SK-N-SH (cell line): ENCODE data around the gene RASSF3. TPM values are rescaled to one million over a fixed set of nuclear protein-coding genes. Genes with fewer than 3 reads are reported as not detected.

Source experiments
- CTCF ChIA-PET: fragments of 300-600, 350-600 bp; formaldehyde crosslinking; extraction: SDS; loops from one replicate; lab custom pipeline; 2021; lab: Yijun Ruan, JAX
- POLR2A ChIA-PET: fragments of 350-600 bp; sonication (Branson Sonifier 250); formaldehyde crosslinking; extraction: SDS; loops from one replicate; lab custom pipeline; 2020; ENCODE audit warnings: antibody characterized with exemption, inconsistent platforms; lab: Yijun Ruan, JAX
- DNase-seq: peaks from one replicate; pipeline ENCODE4 v3.0.0; 2012
- H2AFZ ChIP-seq: fragments of 200-600 bp; sonication (generic); 2 replicates; pipeline ENCODE4 v1.8.1; 2016; ENCODE audit warnings: antibody characterized with exemption, mild to moderate bottlenecking, low read depth
- H3F3A ChIP-seq: fragments of 200-600 bp; sonication (generic); replicated peaks from 2 replicates; pipeline ENCODE3; 2016; ENCODE audit warnings: antibody characterized with exemption, mild to moderate bottlenecking; ENCODE audit not compliant: insufficient read depth
- H3K27ac ChIP-seq, 2 experiments: fragments of 200-500 bp in 1 of 2; fragments of 200-600 bp in 1 of 2; sonication (Bioruptor generic) in 1 of 2; sonication (generic), shearing (Covaris generic) in 1 of 2; 2 replicates each; pipeline versions ENCODE4 v1.5.1 to v1.6.1; 2014 to 2016; ENCODE audit warnings: low read depth in 2 of 2, inconsistent platforms in 1 of 2, low read length in 1 of 2, mild to moderate bottlenecking in 1 of 2, mixed read lengths in 1 of 2
- H3K27me3 ChIP-seq: fragments of 200-600 bp; sonication (generic), shearing (Covaris generic); 2 replicates; pipeline ENCODE4 v1.6.1; 2016; ENCODE audit warnings: mixed run types; ENCODE audit not compliant: insufficient read depth
- H3K36me3 ChIP-seq, 2 experiments: fragments of 200-500 bp in 1 of 2; fragments of 200-600 bp in 1 of 2; sonication (Bioruptor generic) in 1 of 2; sonication (generic) in 1 of 2; replicated peaks in 1 of 2; 2 replicates each; pipeline versions ENCODE3 to v1.5.1; 2014 to 2016; ENCODE audit warnings: low read length in 1 of 2, mild to moderate bottlenecking in 1 of 2; ENCODE audit not compliant: insufficient read depth in 2 of 2, control insufficient read depth in 1 of 2
- H3K4me1 ChIP-seq, 2 experiments: fragments of 200-500 bp in 1 of 2; fragments of 200-600 bp in 1 of 2; sonication (Bioruptor generic) in 1 of 2; sonication (generic), shearing (Covaris generic) in 1 of 2; 2 replicates each; pipeline versions ENCODE4 v1.5.1 to v1.6.1; 2014 to 2016; ENCODE audit warnings: low read depth in 1 of 2, low read length in 1 of 2, mixed run types in 1 of 2; ENCODE audit not compliant: insufficient read depth in 2 of 2, control insufficient read depth in 1 of 2
- H3K4me2 ChIP-seq: fragments of 200-600 bp; sonication (generic), shearing (Covaris generic); 2 replicates; pipeline ENCODE4 v1.6.1; 2017; ENCODE audit warnings: mixed run types
- H3K4me3 ChIP-seq, 2 experiments: fragments of 200-500 bp in 1 of 2; fragments of 200-600 bp in 1 of 2; sonication (Bioruptor generic) in 1 of 2; sonication (generic), shearing (Covaris generic) in 1 of 2; 2 replicates each; pipeline versions ENCODE4 v1.5.1 to v1.8.1; 2014 to 2016; ENCODE audit warnings: low read depth in 2 of 2, inconsistent platforms in 1 of 2, low read length in 1 of 2, mild to moderate bottlenecking in 1 of 2, mixed read lengths in 1 of 2, moderate library complexity in 1 of 2
- H3K79me2 ChIP-seq: fragments of 200-600 bp; sonication (generic); 2 replicates; pipeline ENCODE4 v1.8.1; 2017; ENCODE audit warnings: mild to moderate bottlenecking; ENCODE audit not compliant: insufficient read depth
- H3K9ac ChIP-seq: fragments of 200-600 bp; sonication (generic); 2 replicates; pipeline ENCODE4 v1.6.1; 2017; ENCODE audit warnings: mixed run types
- H3K9me2 ChIP-seq: fragments of 200-600 bp; sonication (generic); 2 replicates; pipeline ENCODE4 v1.6.1; 2017; ENCODE audit warnings: mixed run types
- H3K9me3 ChIP-seq: fragments of 200-600 bp; sonication (generic); 2 replicates; pipeline ENCODE4 v1.6.1; 2017; ENCODE audit warnings: mixed run types, mild to moderate bottlenecking, moderate library complexity
- H4K20me1 ChIP-seq: fragments of 200-600 bp; sonication (generic); 2 replicates; pipeline ENCODE4 v1.6.1; 2017; ENCODE audit warnings: mild to moderate bottlenecking, mixed run types; ENCODE audit not compliant: insufficient read depth
- CTCF ChIP-seq: fragments of 200-600 bp; sonication (generic); IDR thresholded peaks from 2 replicates; pipeline ENCODE4 v1.6.1; 2017; ENCODE audit warnings: antibody characterized with exemption, mild to moderate bottlenecking, moderate library complexity
- ELF1 ChIP-seq: IDR thresholded peaks from 2 replicates; pipeline ENCODE4 v1.4.0; 2012
- FOXM1 ChIP-seq: IDR thresholded peaks from 2 replicates; pipeline ENCODE4 v1.4.0; 2012; ENCODE audit warnings: low read depth, mild to moderate bottlenecking
- JUND ChIP-seq: IDR thresholded peaks from 2 replicates; pipeline ENCODE4 v1.4.0; 2012
- MEF2A ChIP-seq: IDR thresholded peaks from 2 replicates; pipeline ENCODE4 v1.4.0; 2012; ENCODE audit warnings: low read depth, borderline replicate concordance
- NFIC ChIP-seq: IDR thresholded peaks from 2 replicates; pipeline ENCODE4 v1.4.0; 2012; ENCODE audit warnings: borderline replicate concordance
- NRF1 ChIP-seq: IDR thresholded peaks from 2 replicates; pipeline ENCODE4 v1.6.1; 2012; ENCODE audit warnings: low read depth, mild to moderate bottlenecking, low read length
- RAD21 ChIP-seq: IDR thresholded peaks from 2 replicates; pipeline ENCODE4 v1.6.1; 2012; ENCODE audit warnings: mild to moderate bottlenecking, low read length
- REST ChIP-seq: IDR thresholded peaks from 2 replicates; pipeline ENCODE4 v1.6.1; 2012; ENCODE audit warnings: mild to moderate bottlenecking, low read depth, low read length, moderate library complexity
- RFX5 ChIP-seq: IDR thresholded peaks from 2 replicates; pipeline ENCODE4 v1.6.1; 2012; ENCODE audit warnings: mild to moderate bottlenecking, improper control_type of control experiment, low read length
- RXRA ChIP-seq: IDR thresholded peaks from 2 replicates; pipeline ENCODE4 v1.4.0; 2012; ENCODE audit warnings: low read depth, mild to moderate bottlenecking, borderline replicate concordance
- SMC3 ChIP-seq: IDR thresholded peaks from 2 replicates; pipeline ENCODE4 v1.6.1; 2012; ENCODE audit warnings: low read depth, low read length, improper control_type of control experiment
- TCF12 ChIP-seq: IDR thresholded peaks from 2 replicates; pipeline ENCODE4 v1.4.0; 2012
- TEAD4 ChIP-seq: IDR thresholded peaks from 2 replicates; pipeline ENCODE4 v1.4.0; 2012; ENCODE audit warnings: mild to moderate bottlenecking, borderline replicate concordance; ENCODE audit not compliant: insufficient read depth
- YY1 ChIP-seq: IDR thresholded peaks from 2 replicates; pipeline ENCODE4 v1.4.0; 2012; ENCODE audit warnings: low read depth, mild to moderate bottlenecking
- WGBS: methylation state at CpG from one replicate; pipeline ENCODE4 v1.1.6; 2017; ENCODE audit warnings: low lambda C conversion rate; 5-methylcytosine and 5-hydroxymethylcytosine counted together
- polyA plus RNA-seq, 3 experiments: library from polyadenylated mRNA; depleted of rRNA; stranded (reverse); fragments of >200 nt; gene quantifications; 2 replicates each; pipeline ENCODE4 v1.2.3, GENCODE V29; 2012

The RASSF3 gene
- polyA plus RNA-seq, 1 of the 3 experiments (the other 2 are of a cell fraction): 11.1 TPM

DNA sequence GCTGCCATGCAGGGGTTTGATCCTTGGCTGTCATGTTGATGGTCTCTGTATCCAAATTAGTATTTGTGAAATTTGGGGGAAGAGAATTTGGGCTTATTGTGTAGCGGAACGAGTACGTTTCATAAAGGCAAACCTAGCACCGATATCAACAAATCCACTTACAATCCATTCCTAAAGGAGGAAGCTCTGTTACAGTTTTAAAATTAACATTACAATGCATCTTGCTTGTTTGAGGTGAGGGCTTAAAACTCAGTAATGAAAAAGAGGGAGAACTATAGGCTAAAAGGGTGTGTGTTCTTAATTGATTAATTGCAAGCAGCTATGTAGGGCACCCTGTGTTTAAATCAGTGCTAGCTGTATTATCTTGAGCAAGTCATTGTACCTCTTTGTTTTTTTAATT lies 13.7 kb downstream of the RASSF3 start:
- H3K27me3 ChIP-seq: no peaks in the 10 kb centered on the region
- no peak for DNase-seq
- no peaks in the 10 kb centered on the region for H3K9me2 ChIP-seq
- no peaks in the 10 kb centered on the region for H3K36me3 ChIP-seq
- H3K79me2 ChIP-seq: peaks cover 86% of the 10 kb centered on the region
- no peak overlapping the region for H3K4me3 ChIP-seq
- H3K4me2 ChIP-seq: no peak overlapping the region
- no peaks in the 10 kb centered on the region for H4K20me1 ChIP-seq
- WGBS: 100% methylated on average over 4 of the region's 4 CpGs
- TF ChIP-seq YY1 (no peak), ELF1 (no peak), NRF1 (no peak), MEF2A (no peak), SMC3 (no peak), NFIC (no peak), TCF12 (no peak), REST (no peak), RFX5 (no peak), RAD21 (no peak), JUND (no peak), RXRA (no peak), TEAD4 (no peak), CTCF (no peak), FOXM1 (no peak)
- no peak overlapping the region for H3K9ac ChIP-seq
- H3K9me3 ChIP-seq: no peaks in the 10 kb centered on the region
- peak overlapping the region in 1 of 2 experiments; percentile 93; a peak in 2 of 4 replicates for H3K27ac ChIP-seq
- CTCF ChIA-PET: interaction anchor here (1.7 to 2.2 kb wide), 2 partner anchors 13 to 74 kb away, joined by 4 to 7 read pairs; no protein-coding TSS in a partner anchor
- peaks cover 8 to 28% of the 10 kb centered on the region in 2 experiments; a peak in 3 of 4 replicates for H3K4me1 ChIP-seq
- peaks cover 42% of the 10 kb centered on the region for H3F3A ChIP-seq
- H2AFZ ChIP-seq: no peak overlapping the region
- POLR2A ChIA-PET: no interaction called here
